Esophagus (tissue), 2 donors: Measurements from ENCODE around the gene MACIR. TPM values are rescaled to one million over a fixed set of nuclear protein-coding genes. Genes with fewer than 3 reads are reported as not detected.

ENCODE experiments used
- H3K27ac ChIP-seq, 2 donors: one replicate each; pipeline ENCODE4 v1.5.1; 2013; ENCODE audit warnings: low read depth in 2 of 2, mild to moderate bottlenecking in 2 of 2, inconsistent platforms in 1 of 2, low read length in 1 of 2, moderate library complexity in 1 of 2
- H3K27me3 ChIP-seq, 2 donors: one replicate each; pipeline ENCODE4 v1.6.1; 2013; ENCODE audit warnings: low read length in 2 of 2, control low read depth in 1 of 2, mild to moderate bottlenecking in 1 of 2; ENCODE audit not compliant: insufficient read depth in 2 of 2, control insufficient read depth in 1 of 2
- H3K36me3 ChIP-seq, 2 donors: one replicate each; pipeline ENCODE4 v1.6.1; 2013; ENCODE audit warnings: low read length in 1 of 2; ENCODE audit not compliant: control insufficient read depth in 2 of 2, insufficient read depth in 2 of 2
- H3K4me1 ChIP-seq, 2 donors: one replicate each; pipeline ENCODE4 v1.6.1; 2013; ENCODE audit warnings: low read length in 1 of 2; ENCODE audit not compliant: control insufficient read depth in 2 of 2, insufficient read depth in 2 of 2
- H3K4me3 ChIP-seq, 2 donors: one replicate each; pipeline ENCODE4 v1.5.1; 2013; ENCODE audit warnings: low read length in 2 of 2, mild to moderate bottlenecking in 2 of 2, low read depth in 1 of 2, moderate library complexity in 1 of 2
- H3K9me3 ChIP-seq, 2 donors: one replicate each; pipeline ENCODE4 v1.6.1; 2013; ENCODE audit warnings: mild to moderate bottlenecking in 2 of 2, low read depth in 1 of 2, low read length in 1 of 2, moderate library complexity in 1 of 2; ENCODE audit not compliant: control insufficient read depth in 2 of 2, insufficient read depth in 1 of 2
- WGBS, 2 donors: extraction: QIAGEN DNeasy Blood & Tissue Kit; methylation state at CpG; one replicate each; pipeline ENCODE4 v1.1.7; 2013; 5-methylcytosine and 5-hydroxymethylcytosine counted together
- polyA plus RNA-seq, 2 donors: library from polyadenylated mRNA; stranded (reverse); fragments of 200-250 nt; gene quantifications; one replicate each; pipeline ENCODE4 v1.2.3, GENCODE V29; 2013
- donor health status: healthy with polysubstance abuse.
- donor health status: Bipolar disorder and iron deficiency.

Gene MACIR
- polyA plus RNA-seq, 2 donors = 3.0 to 3.8 TPM

GRCh38 chr5:103243665-103244064, 14.9 kb upstream of the MACIR start:
- no peaks in the 10 kb centered on the region for H3K9me3 ChIP-seq
- H3K4me1 ChIP-seq = no peaks in the 10 kb centered on the region
- H3K4me3 ChIP-seq = no peak overlapping the region
- WGBS, 2 donors = 63 to 74% methylated on average over 2 of the region's 2 CpGs
- no peak overlapping the region for H3K27ac ChIP-seq
- H3K27me3 ChIP-seq = no peaks in the 10 kb centered on the region
- H3K36me3 ChIP-seq = no peaks in the 10 kb centered on the region

GRCh38 chr5:103244398-103244797, 14.2 kb upstream of the MACIR start:
- no peak overlapping the region for H3K4me3 ChIP-seq
- no peaks in the 10 kb centered on the region for H3K4me1 ChIP-seq
- no peaks in the 10 kb centered on the region for H3K9me3 ChIP-seq
- no peak overlapping the region for H3K27ac ChIP-seq
- no peaks in the 10 kb centered on the region for H3K27me3 ChIP-seq
- no peaks in the 10 kb centered on the region for H3K36me3 ChIP-seq

- WGBS, 2 donors = 83 to 85% methylated on average over 4 of the region's 4 CpGs
- Histone ChIP-seq H3K36me3 (no peaks in the 10 kb centered on the region), H3K27me3 (no peaks in the 10 kb centered on the region), H3K4me3 (no peak overlapping the region), H3K4me1 (no peaks in the 10 kb centered on the region), H3K27ac (no peak overlapping the region), H3K9me3 (no peaks in the 10 kb centered on the region)
These were observed 12.8 kb upstream of the MACIR start for GRCh38 chr5:103245761-103246160.

GRCh38 chr5:103247118-103247517, 11.4 kb upstream of the MACIR start:
- Histone ChIP-seq H3K27me3 (no peaks in the 10 kb centered on the region), H3K9me3 (no peaks in the 10 kb centered on the region), H3K27ac (no peak overlapping the region), H3K36me3 (no peaks in the 10 kb centered on the region), H3K4me3 (no peak overlapping the region), H3K4me1 (no peaks in the 10 kb centered on the region)
- WGBS, 2 donors = 91 to 93% methylated on average over 1 of the region's 1 CpG

- no peak overlapping the region for H3K27ac ChIP-seq
- WGBS, 2 donors = 93 to 95% methylated on average over 2 of the region's 2 CpGs
- H3K9me3 ChIP-seq = no peaks in the 10 kb centered on the region
- no peaks in the 10 kb centered on the region for H3K27me3 ChIP-seq
- H3K36me3 ChIP-seq = no peaks in the 10 kb centered on the region
- no peaks in the 10 kb centered on the region for H3K4me1 ChIP-seq
- no peak overlapping the region for H3K4me3 ChIP-seq
These were observed 9.5 kb upstream of the MACIR start for GRCh38 chr5:103249068-103249467.

GRCh38 chr5:103254921-103255320, 3.6 kb upstream of the MACIR start:
- Histone ChIP-seq H3K36me3 (no peaks in the 10 kb centered on the region), H3K4me3 (no peak overlapping the region), H3K27me3 (no peaks in the 10 kb centered on the region), H3K4me1 (peaks cover 0 to 2% of the 10 kb centered on the region in 2 donors), H3K9me3 (no peaks in the 10 kb centered on the region), H3K27ac (no peak overlapping the region)
- 0 to 96% methylated on average over 1 of the region's 1 CpG for WGBS, 2 donors

- Histone ChIP-seq H3K27me3 (no peaks in the 10 kb centered on the region), H3K36me3 (no peaks in the 10 kb centered on the region), H3K4me3 (no peak overlapping the region), H3K27ac (no peak overlapping the region), H3K4me1 (peaks cover 0 to 3% of the 10 kb centered on the region in 2 donors), H3K9me3 (no peaks in the 10 kb centered on the region)
- WGBS, 2 donors = 86 to 95% methylated on average over 7 of the region's 7 CpGs
These were observed 2.9 kb upstream of the MACIR start for GRCh38 chr5:103255691-103256090.

- H3K36me3 ChIP-seq = no peaks in the 10 kb centered on the region
- no peak overlapping the region for H3K27ac ChIP-seq
- H3K9me3 ChIP-seq = no peaks in the 10 kb centered on the region
- no peak overlapping the region for H3K4me3 ChIP-seq
- peaks cover 0 to 3% of the 10 kb centered on the region in 2 donors for H3K4me1 ChIP-seq
- WGBS, 2 donors = 71 to 80% methylated on average over 4 of the region's 4 CpGs
- no peaks in the 10 kb centered on the region for H3K27me3 ChIP-seq
These were observed 2.4 kb upstream of the MACIR start for GRCh38 chr5:103256178-103256577.

GRCh38 chr5:103258957-103259704, 568 bp downstream of the MACIR start:
- Histone ChIP-seq H3K4me3 (peak overlapping the region; percentile 94 to 96), H3K36me3 (no peaks in the 10 kb centered on the region), H3K27me3 (no peaks in the 10 kb centered on the region), H3K9me3 (no peaks in the 10 kb centered on the region), H3K4me1 (peaks cover 0 to 3% of the 10 kb centered on the region in 2 donors), H3K27ac (peak overlapping the region; percentile 88 to 97)
- WGBS, 2 donors = 0% methylated on average over 74 to 91 of the region's 91 CpGs

GRCh38 chr5:103259705-103260355, 1.3 kb downstream of the MACIR start:
- Histone ChIP-seq H3K9me3 (no peaks in the 10 kb centered on the region), H3K27me3 (no peaks in the 10 kb centered on the region), H3K36me3 (no peaks in the 10 kb centered on the region), H3K4me3 (peak overlapping the region; percentile 94 to 96), H3K4me1 (peaks cover 0 to 3% of the 10 kb centered on the region in 2 donors), H3K27ac (peak overlapping the region; percentile 88 to 97)
- WGBS, 2 donors = 1 to 2% methylated on average over 20 of the region's 20 CpGs
